GM19043 (cell line): Measurements from ENCODE around the gene MECR.
A peak's percentile ranks its signal among the peaks of the same experiment; 100 is the strongest.

Experiments used
- ATAC-seq: cut with Tn5 transposase; IDR thresholded peaks from one replicate; pipeline ENCODE4 v1.9.1; 2021; ENCODE audit warnings: low read depth; ENCODE audit not compliant: unreplicated experiment

MECR gene, protein sequence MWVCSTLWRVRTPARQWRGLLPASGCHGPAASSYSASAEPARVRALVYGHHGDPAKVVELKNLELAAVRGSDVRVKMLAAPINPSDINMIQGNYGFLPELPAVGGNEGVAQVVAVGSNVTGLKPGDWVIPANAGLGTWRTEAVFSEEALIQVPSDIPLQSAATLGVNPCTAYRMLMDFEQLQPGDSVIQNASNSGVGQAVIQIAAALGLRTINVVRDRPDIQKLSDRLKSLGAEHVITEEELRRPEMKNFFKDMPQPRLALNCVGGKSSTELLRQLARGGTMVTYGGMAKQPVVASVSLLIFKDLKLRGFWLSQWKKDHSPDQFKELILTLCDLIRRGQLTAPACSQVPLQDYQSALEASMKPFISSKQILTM

DNA sequence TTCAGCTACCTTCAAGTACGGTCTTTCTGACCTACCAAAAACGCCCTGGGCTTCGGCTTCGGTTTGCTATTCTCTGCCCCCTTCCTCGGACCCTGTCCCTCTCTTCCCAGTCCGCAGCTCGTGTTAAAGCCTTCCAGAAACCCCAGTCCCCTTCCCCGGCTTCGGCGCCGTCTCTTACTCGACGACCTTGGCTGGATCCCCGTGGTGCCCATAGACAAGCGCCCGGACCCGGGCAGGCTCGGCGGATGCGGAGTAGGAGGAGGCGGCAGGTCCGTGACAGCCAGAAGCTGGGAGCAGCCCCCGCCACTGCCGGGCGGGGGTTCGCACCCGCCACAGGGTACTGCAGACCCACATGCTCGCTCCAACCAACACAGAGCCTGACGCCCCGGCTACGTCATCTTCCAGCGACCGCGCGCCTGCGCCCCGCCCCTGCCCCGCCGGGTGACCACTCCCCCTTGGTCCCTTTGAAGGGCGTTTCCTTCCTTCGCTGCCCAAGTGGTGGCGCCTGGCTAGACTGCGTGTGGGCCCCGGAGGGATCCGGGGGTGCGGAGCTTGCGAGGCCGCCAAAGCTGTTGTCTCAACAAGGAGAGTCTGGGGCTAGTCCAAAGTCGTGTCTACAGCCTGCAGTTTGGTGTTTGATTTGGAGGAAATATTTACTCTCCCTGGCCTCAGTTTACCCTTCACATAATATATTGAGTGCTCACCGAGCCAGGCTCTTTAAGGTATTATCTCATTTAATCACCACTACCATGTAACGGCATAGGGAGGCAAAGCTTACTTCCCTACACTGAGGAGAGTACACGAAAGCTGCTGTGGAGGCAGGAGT, at the start of gene MECR:
Gene MECR (minus strand): TSS at position 382 of the 826 bp plus-strand sequence. CDS start 28 bp downstream, at position 354.
- peak; percentile 96 for ATAC-seq

DNA sequence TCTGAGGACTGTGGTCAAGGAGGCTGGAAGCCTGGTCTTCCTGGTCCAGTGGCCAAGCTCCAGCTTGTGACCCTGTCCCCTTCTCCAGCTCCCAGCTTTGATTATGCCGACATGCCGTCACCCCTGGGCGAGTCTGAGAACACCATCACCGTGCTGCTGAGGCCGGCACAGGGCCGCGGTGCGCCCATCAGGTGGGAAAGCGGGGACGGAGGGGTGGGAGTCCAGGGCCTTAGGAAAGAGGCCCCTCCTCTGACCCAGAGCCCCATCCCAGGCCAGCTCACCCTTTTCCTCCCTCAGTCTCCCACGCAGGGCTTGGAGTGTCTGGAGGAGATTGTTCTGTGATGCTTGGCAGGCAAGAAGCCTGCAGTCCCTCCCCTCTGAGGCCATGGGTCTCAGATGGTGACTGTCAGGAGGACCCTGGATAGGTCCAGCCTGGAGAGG, 49.2 kb upstream of the MECR start:
- ATAC-seq, result no peak

DNA sequence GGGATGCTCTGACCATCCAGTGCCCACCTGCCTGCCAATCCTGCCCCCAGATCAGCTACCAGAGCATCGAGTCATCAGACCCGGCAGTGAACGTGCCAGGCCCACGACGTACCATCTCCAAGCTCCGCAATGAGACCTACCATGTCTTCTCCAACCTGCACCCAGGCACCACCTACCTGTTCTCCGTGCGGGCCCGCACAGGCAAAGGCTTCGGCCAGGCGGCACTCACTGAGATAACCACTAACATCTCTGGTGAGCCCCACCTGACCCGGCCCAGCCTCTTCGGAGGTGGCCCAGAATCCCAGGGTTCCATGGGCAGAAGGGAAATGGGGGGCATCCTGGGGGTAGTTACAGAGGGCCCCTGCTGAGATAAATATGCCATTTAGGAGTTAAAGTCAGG, 48.7 kb upstream of the MECR start:
- no peak for ATAC-seq

DNA sequence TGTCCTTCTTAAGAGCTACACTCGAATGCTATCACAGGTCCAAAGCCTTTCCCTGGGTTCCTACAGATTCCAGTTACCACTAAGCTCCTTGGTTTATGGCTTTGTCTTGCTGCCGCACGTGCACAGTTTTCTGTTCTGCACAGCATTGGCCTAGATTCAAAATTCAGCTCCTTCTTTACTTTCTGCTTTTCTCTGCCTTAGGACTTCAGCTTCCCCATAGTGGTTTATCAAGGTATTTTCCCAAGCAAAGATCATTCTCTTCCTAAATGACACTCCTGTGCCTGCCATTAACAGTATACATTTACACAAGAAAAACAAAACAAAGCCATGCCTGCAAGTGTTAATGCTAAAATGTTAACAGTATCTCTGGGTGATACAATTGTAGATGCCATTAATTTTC, 47.4 kb upstream of the MECR start:
- ATAC-seq, result no peak

DNA sequence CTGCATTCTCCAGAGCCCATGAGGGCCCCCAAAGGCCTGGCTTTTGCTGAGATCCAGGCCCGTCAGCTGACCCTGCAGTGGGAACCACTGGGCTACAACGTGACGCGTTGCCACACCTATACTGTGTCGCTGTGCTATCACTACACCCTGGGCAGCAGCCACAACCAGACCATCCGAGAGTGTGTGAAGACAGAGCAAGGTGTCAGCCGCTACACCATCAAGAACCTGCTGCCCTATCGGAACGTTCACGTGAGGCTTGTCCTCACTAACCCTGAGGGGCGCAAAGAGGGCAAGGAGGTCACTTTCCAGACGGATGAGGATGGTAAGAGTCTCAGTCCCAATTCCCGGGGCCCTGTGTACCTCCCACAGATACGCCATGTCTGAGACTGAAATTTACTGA, 44.7 kb upstream of the MECR start:
- ATAC-seq, result no peak

DNA sequence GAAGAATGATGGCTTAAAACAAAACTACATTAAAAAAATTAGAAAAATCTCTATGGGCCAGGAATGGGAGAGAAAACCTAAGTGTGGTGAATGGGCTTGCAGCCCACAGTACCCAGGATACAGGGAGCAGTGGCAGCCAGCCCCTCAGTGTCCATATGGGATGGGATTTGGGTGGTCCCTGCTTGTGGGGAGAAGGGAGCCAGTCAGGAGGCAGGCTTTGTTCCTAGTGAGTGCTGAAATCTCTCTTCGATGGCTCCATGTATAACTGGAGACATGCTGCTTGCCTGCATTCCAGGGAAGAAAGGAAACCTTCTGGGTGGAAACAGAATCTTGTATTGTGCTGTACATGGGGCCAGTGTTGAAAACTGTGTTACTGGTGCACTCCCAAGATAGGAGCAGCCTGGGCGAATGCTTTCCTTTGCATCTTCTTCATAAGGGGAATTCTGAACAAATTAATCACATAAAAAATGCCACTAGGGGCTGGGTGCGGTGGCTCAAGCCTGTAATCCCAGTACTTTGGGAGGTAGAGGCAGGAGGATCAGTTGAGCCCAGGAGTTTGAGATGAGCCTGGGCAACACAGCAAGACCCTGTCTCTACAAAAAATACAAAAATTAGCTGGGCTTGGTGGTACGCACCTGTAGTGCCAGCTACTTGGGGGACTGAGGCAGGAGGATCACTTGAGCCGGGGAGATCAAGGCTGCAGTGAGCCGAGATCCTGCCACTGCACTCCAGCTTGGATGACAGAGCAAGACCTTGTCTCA, 41.6 kb upstream of the MECR start:
- ATAC-seq, result no peak

DNA sequence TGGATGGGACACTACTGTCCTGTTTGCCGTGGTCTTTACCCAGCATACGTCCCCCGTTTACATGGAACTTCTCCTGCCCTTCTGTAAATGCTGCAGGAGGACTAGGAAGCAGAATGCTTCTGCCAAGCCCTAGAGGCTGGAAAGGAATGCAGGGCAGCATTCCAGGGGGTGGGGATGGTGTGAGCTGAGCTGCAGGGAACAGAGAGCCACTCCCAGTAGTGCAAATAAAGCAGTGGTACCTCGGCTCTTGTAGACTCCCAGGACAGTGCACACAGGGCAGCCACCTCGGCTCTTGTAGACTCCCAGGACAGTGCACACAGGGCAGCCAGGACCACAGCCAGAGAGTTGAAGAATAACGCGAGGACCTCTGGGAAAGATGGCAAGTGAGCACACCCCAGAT, 41.0 kb upstream of the MECR start:
- no peak for ATAC-seq

DNA sequence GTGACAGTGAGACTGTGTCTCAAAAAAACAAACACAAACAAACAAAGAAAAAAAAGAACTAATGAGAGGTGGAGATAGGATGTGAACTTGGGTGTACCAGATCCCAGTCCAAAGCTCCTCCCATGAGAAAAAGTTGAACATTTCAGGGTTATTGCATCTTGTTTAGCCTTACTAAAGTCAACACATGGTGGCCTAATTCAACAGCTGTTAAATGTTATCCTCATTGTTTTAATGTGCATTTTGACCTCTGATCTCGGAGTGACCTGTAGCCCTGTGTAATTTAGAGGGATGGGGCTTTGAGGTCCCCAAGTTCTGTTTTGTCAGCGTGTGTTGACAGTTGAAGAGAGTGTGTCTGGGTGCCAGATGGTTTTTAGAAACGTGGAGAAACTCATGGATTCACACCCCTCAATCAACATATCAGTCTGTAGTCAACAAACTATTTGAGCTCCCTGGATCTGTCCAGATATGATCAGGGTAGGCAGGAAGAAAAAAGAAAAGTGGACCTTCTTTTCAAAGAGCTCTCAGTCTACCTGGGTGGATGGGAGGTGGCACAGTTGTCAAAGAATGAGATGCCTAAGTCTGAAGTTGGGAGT, 40.3 kb upstream of the MECR start:
- no peak for ATAC-seq

DNA sequence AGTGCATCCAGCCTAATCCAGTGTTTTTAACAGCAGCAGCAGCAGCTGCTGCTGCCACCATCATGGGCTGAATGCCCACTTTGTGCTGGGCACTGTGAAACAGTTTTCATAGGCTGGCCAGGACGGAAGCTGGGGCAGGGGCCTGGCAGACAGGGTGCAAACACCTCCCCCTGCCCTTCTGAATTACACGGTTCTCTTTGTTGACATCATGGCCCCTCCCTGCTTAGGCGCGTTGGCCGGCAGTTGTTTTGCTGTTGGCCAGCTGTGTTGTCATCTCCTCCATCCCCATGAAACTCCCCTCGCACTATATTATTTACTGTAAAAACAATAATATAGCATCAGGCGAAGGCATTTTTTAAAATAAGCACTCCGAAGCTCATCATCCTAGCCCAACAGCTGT, 38.6 kb upstream of the MECR start:
- no peak for ATAC-seq

DNA sequence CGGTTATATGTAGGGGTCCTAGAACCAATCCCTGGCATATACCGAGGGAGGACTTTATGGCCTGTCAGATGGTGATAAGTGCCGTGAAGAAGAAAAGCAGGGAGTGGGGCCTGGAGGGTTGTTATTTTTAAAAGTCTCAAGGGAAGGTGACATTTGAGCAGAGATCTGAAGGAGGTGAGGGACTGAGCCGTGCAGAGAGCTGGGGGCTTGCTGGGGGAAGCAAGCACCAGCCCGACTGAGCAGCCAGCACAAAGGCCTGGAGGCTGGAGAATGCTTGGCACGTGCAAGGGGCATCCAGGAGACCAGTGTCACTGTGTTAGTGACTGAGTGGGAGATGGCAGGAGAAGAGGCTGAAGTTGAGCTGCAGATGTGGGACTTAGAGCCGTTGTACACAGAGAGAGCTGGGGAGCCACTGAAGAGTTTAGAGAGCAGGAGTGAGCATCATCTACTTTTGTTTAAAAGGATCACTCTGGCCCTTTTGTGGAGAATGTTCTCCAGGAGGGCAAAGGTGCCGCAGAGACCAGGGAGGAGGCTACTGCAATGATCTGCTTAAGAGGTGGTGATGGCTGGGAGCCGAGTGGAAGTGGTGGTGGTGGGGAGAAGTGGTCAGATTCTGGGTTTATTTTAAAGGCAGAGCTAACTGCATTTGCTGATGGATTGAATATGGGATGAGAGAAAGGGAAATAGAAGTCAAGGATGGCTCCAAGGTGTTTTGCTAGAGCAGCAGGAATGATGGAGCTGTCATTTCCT, 36.8 kb upstream of the MECR start:
- no peak for ATAC-seq

DNA sequence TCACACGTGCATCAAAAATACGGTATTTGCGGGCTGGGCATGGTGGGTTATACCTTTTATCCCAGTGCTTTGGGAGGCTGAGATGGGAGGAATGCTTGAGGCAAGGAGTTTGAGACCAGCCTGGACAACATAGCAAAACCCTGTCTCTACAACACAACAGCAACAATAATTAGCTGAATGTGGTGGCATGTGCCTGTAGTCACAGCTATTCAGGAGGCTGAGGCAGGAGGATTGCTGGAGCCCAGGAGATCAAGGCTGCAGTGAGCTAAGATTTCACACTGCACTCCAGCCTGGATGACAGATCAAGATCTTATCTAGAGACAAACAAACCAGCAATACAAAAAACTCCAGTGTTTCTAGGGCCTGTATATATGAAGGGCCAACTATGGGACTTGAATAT, 36.2 kb upstream of the MECR start:
- ATAC-seq, result no peak

DNA sequence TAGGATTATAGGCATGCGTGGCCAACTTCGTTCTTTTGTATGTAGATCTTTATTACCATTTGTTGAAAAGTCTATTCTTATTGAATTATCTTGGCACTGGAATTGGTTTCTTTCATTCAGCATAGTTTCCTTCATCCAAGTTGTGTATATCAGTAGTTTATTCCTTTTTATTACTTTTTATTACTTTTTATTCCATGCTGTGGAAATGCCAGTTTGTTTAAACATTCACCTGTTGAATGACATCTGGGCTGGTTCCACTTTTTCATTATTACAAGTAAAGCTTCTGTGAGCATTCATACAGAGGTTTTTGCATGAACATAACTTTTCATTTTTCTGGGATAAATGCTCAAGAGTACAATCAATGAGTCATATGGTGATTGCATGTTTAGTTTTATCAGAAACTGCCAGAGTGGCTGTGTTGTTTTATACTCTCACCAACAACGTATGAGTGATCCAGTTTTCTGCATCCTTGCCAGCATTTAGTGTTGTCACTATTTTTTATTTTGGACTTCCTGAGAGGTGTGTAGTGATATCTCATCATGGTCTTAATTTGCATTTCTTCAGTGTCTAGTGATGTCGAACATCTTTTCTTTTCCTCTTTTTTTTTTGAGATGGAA, 34.1 kb upstream of the MECR start:
- ATAC-seq, result no peak

DNA sequence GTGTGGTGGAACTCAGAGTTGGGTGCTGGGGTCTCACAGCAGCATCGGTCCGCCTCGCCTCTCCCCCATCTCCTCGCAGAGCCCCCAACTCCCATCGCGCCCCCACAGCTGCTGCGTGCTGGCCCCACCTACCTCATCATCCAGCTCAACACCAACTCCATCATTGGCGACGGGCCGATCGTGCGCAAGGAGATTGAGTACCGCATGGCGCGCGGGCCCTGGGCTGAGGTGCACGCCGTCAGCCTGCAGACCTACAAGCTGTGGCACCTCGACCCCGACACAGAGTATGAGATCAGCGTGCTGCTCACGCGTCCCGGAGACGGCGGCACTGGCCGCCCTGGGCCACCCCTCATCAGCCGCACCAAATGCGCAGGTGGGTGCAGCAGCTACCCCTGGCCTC, 29.8 kb upstream of the MECR start:
- no peak for ATAC-seq

DNA sequence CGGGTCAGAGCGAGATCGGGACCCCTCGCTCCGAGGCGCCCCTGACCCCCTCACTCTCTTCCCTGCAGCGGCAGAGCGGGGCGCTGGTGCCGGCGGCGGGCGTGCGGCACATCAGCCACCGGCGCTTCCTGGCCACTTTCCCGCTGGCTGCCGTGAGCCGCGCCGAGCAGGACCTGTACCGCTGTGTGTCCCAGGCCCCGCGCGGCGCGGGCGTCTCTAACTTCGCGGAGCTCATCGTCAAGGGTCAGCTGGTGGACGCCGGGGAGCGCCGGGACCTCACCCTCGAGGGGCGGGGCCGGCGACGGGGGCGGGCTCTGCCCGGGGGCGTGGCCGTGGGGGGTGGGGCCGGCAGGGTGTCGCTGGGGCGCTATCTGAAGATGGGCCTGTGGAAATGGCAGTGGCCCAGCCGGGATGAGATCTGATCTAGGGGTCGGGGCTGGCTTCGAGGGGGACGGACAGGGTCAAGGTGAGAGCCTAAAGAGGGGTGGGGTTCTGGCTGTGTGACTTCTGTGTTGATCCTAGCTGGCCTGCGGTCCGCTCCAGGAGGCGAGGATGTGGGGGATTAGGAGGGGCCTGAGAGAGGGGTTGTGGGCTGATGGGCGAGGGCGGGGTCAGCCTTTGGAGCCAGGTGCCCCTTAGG, 29.2 kb upstream of the MECR start:
- ATAC-seq, result no peak

DNA sequence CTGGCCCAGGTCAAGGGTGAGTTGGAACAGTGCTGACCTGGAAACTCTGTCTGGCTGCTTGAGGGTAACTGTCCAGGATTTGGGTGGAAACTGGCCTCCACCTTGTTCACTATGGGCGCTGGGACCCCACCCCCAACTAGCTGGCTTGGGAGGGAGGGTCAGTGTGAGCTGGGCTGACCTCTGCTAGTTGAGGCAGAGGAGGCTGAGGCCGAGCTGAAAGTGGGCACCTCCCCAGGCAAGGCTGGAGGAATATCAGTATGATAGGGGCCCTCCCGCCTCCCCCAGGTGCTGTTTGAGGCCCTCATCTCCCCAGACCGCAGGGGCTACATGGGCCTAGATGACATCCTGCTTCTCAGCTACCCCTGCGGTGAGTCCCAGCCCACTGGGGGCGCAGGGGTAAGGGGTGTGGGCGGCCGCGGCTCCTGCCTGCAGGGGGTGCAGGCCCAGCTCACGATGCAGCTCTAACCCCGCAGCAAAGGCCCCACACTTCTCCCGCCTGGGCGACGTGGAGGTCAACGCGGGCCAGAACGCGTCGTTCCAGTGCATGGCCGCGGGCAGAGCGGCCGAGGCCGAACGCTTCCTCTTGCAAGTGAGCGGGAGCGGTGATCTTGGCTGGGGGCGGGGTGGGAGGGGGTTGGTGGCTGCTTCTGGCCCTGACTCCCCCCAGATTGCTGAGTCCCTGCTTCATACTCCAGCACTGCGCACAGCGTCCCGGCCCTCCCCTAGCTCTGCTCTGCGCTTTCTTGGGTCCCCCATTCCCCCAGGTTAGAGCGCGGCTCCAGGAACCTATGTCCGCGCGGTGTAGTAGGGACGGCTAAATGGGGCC, 28.5 kb upstream of the MECR start:
- no peak for ATAC-seq

DNA sequence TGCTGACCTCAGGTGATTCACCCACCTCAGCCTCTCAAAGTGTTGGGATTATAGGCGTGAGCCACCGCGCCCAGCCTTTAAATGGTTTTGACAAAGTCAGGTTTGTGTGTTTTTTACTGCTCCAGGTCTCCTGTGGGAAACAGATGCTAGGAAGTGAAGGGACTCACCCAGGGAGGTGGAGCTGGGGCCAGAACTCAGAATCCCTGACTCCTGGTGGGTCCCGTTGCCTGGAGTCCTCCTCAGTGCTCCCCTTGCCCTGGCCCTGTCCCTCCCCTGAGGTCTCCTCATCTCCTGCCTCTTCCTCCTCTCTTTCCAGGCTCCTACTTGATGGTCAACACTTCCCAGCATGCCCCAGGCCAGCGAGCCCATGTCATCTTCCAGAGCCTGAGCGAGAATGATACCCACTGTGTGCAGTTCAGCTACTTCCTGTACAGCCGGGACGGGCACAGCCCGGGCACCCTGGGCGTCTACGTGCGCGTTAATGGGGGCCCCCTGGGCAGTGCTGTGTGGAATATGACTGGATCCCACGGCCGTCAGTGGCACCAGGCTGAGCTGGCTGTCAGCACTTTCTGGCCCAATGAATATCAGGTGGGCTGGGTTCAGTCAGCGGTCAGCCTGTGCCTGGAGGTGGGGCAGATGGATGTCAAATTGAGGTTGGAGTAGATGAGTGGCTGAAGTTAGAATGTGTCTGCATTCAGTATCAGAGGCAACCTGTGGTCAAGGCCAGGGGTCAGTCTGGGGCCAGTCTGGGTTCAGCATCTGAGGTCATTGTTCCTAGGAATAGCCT, 27.6 kb upstream of the MECR start:
- ATAC-seq, result no peak

DNA sequence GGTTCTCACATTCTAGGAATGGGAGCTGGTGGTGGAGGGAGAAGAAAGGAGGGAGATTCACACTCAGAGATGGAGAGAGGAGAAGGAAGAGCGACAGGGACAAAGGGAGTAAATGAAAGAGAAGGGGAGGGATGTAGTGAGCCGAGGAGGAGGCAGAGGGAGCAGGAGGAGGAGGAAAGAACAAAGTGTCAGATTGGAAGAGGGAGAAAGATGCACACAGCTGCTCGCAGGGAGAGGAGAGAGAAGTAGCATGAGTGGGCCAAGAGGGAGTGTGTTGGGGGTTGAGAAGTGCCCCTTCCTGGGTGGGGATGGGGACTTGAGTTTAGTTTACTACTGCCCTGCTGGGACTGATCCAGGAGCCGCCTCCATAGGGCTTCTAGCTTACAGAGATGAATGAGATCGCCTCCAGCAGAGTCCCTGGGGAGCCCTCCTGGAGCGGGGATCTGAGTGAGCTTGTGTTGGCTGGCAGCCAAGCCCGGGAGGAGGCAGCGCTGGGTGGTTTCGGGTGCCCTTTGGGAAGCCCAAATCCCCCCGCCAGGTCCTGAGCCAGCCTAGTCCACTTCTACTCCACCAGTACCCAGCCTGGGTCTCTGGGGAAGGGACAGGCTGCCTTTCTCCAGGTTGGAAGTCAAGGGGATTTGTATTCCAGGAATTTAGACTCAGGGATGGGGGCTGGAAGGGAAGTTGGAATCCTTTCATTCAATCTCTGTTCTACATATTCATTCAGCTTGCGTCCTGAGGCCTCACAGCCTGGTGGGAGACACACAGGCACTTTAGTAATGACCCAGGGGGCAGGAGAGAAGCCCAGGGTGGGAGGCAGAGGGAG, 26.5 kb upstream of the MECR start:
- no peak for ATAC-seq
